Pons (tissue), 1 donor: ENCODE results near the gene RPS29.

Experiments
- DNase-seq: peaks from one replicate; pipeline ENCODE4 v3.0.0-alpha.2; 2016; ENCODE audit warnings: low spot score

RPS29 gene

GRCh38 chr14:49550286-49551184 is 35.6 kb downstream of the RPS29 start:
- peak; percentile 12 for DNase-seq

GRCh38 chr14:49549881-49550280 is 36.3 kb downstream of the RPS29 start:
- DNase-seq = no peak

GRCh38 chr14:49549446-49549845 is 36.7 kb downstream of the RPS29 start:
- no peak for DNase-seq

DNA sequence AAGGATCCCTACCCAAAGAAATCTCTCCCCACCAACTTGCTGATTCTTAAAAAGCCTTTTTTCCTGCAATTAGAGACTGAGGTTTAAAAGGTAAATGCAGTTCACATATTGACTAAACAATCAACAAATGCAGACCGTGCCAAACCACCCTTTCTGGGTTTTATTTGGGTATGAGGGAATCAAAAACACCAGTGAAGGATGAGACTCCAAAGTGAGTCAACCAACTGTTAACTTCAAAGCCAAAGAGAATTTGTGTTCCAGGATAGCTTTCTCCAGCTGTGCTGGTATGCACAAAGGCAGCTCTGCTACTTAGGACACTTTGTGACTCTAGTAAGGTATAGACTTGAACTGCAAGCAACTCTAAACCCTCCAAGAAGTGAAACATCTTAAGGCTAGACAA is 39.4 kb downstream of the RPS29 start:
- no peak for DNase-seq

DNA sequence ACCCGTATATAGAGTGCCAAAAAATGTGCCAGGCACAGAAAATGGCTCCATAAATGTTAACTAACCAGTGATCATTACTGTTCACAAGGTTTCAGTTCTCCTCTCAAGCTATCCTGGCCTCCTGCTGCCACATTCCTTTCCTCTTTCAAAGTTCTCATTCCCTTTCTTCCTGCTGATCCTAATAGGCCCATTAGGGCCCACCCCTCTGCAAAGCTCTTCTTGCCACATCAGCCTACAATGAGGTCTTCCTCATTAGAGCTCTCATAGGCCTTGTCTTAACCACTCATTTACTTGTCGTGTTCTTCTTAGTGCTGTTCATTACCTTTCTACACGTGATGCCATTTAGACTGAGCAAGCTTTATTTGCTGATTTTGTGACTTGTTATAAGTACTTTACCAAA is 40.5 kb downstream of the RPS29 start:
- DNase-seq = no peak

DNA sequence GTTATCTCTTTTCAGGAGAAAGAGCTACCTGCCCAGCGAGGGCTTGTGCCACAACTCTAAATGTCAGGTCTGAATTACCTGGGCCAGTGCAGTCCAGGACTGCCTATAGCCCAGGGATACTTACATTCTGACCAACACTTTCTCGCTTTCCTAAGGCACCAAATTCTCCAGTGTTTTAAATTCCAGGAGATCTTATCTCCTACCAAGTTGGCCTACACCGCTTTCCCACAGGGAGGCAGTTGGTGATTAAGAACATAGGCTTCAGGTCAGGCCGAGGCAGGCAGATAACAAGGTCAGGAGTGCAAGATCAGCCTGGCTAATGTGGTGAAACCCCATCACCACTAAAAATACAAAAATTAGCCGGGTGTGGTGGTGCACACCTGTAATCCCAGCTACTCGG is 41.1 kb downstream of the RPS29 start:
- no peak for DNase-seq

- no peak for DNase-seq
These were observed 45.1 kb downstream of the RPS29 start for GRCh38 chr14:49541049-49541448.

GRCh38 chr14:49538852-49539251 is 47.3 kb downstream of the RPS29 start:
- DNase-seq = no peak
